GM21423 (cell line): ENCODE results near the gene ZNF202.
"Not testable (repeated sequence)": the region's sequence is repeated elsewhere in the genome, so short reads cannot be mapped to it uniquely, and the experiment has no call there.

Source experiments
- ATAC-seq: cut with Tn5 transposase; IDR thresholded peaks from one replicate; pipeline ENCODE4 v1.9.1; 2021; ENCODE audit warnings: mild to moderate bottlenecking, moderate library complexity; ENCODE audit not compliant: unreplicated experiment

The ZNF202 gene

GRCh38 chr11:123742031-123742723, 717 bp upstream of the ZNF202 start:
- ATAC-seq = no peak

- no peak for ATAC-seq
Observed at GRCh38 chr11:123740787-123741158, 687 bp downstream of the ZNF202 start.

DNA sequence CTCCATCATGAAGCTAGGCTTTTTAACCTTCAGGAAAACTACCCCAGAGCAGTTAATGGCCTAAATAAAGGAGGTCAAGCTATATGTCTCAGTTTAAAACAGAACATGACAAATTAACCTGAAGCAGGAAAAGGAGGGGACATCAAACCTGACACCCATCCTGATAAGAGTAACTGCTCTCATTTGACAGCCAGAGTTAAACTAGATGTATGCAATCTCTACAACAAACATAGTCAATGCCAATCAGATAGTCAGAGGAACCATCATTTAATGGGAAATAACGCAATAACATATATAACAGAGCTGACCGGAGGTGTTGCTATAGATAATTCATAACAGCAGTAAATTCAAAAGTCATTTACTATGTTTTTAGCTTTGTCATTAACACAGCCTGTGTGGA, 3.1 kb downstream of the ZNF202 start:
- no peak for ATAC-seq

- no peak for ATAC-seq
Observed at GRCh38 chr11:123736769-123737168, 4.7 kb downstream of the ZNF202 start.

- no peak for ATAC-seq
Observed at GRCh38 chr11:123729602-123730001, 11.9 kb downstream of the ZNF202 start.

DNA sequence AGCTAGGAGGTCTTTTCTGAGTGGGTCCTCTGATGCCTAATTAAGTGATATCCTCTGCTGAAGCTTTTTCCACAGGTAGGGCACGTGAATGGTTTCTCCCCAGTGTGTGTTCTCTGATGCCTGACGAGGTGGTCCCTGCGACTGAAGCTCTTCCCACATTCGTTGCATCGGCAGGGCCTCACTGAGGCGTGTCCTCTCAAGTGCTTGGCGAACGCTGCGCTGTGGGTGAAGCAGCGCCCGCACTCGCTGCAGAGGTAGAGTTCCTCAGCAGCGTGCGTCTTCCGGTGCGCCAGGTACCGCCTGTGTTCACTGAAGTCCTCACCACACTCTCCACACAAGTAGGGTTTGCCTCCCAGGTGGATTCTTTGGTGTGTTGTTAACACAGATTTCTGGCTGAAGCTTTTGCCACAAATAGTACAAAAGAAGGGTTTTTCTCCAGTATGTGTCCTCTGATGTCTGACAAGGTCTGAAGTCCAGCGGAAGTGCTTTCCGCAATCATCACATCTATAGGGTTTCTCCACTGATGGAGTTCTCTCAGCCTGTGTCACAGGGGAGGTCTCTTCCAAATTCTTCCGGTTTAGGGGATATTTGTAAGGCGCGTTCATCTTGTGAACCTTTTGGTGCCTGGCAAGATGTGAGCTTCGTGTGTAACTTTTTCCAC, 15.3 kb downstream of the ZNF202 start:
- no peak for ATAC-seq

- no peak for ATAC-seq
Observed at GRCh38 chr11:123719452-123719851, 22.0 kb downstream of the ZNF202 start.

DNA sequence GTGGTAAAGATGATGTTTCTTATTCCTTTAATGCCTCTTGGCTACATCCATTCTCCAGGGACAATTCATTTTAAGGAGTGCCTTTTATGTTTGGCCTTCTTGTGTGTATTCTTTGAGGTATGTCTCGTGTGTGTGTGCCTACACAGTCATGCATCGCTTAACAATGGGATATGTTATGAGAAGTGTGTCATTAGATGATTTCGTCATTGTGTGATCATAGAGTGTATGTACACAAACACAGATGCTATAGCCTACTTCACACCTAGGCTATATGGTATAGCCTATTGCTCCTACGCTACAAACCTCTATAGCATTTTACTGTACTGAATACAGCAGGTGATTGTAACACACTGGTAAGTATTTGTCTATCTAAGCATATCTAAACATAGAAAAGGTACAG, 23.0 kb downstream of the ZNF202 start:
- ATAC-seq = no peak

DNA sequence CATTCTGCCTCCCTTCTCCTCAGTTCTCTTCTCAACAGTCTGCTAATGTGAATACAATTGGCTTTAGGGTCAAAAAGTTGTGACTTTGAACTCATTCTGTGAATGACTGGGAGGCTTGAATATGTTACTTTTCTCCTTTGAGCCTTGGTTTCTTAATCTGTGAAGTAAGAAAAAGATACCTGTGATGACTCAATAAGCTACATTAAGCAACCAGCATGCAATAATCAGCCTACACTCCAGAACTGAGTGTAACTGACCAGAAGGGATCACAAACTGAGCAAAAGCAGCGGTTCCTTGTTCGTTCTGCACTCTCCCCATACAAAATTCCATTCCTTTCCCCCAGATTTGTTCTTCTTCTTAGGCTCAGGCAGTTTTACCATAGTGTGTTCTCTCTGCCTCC, 23.4 kb downstream of the ZNF202 start:
- no peak for ATAC-seq

GRCh38 chr11:123712627-123713026, 28.8 kb downstream of the ZNF202 start:
- ATAC-seq = not testable (repeated sequence)

DNA sequence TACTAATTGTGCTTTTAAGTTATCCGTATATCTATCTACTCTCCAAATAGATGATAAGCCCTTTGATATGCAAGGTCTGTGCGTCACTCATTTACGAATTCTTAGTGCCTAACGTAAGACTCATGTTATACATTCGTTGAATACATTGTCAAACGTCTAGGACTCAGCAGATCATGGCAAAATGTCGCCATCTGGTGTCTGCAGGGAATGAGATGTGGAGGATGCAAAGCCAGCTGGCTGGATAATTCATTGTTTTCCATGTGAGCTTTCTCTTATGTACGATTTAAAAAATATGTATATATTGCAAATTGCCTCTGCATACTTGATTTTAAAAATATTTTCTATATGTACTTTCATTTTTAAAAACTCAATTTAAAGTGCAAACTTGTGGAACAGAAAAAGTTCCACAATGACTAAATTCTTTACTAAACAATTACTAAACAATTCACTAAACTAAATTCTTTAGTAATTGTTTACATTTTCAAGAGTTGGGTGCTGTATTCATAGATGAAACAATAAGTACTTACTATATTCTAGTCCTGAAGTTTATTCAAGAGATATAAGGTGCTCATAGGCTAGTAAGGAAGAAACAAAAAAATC, 33.8 kb downstream of the ZNF202 start:
- peak; percentile 65 for ATAC-seq

DNA sequence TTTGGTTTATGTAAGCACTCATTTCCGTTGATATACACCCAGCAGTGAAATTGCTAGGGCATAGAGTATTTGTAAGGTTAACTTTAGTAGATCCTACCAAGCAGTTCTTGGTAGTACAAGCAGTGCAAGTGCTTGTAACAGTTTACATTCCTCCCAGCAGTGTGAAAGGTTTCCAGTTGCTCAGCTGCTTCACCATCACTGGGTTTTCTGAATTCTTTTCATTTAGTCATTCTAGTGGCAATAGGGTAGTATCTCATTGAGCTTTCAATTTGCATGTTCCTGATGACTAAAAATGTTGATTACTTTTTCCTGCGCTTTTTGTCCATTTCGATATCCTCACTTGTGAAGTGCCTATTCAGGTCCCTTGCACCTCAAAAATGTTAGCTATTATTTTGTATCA, 34.3 kb downstream of the ZNF202 start:
- no peak for ATAC-seq

GRCh38 chr11:123704341-123704740, 37.1 kb downstream of the ZNF202 start:
- ATAC-seq = no peak

- ATAC-seq = no peak
Observed at GRCh38 chr11:123702696-123703095, 38.8 kb downstream of the ZNF202 start.

GRCh38 chr11:123702139-123702538, 39.3 kb downstream of the ZNF202 start:
- peak; percentile 59 for ATAC-seq

DNA sequence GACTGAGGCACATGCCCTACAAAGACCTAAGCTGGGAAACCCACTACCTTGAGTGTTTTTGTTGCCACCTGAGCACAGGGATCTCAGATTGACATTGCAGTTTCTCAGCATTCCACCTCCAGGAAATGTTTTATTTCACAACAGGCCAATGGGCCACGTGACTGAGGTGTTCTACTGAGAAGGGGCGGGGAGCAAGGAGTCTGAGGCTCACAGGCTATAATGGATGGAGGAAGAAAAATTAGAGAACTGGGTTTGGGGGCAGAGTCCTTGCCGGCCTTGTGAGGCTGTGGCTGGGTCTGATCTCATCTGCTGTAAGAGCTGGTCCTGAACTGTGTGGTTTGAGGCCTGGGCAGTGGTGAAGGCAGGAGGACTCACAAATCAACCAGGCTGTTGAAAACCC, 40.7 kb downstream of the ZNF202 start:
- ATAC-seq = no peak

- no peak for ATAC-seq
Observed at GRCh38 chr11:123698546-123699127, 42.8 kb downstream of the ZNF202 start.

DNA sequence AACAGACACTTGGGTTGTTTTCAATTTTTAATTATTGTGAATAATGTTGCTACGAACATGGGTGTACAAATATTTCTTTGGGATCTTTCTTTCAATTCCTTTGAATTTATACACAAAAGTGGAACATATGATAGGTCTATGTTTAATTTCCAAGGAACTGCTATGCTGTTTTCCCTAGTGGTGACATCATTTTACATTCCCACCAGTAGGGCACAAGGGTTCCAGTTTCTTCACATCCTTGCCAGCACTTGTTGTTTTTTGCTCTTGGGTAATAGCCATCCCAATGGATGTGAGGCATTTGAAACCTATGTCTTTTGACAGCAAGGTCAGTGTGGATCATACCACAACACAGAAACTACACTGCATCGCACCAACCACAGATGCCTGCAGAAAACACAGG, 45.3 kb downstream of the ZNF202 start:
- ATAC-seq = no peak

DNA sequence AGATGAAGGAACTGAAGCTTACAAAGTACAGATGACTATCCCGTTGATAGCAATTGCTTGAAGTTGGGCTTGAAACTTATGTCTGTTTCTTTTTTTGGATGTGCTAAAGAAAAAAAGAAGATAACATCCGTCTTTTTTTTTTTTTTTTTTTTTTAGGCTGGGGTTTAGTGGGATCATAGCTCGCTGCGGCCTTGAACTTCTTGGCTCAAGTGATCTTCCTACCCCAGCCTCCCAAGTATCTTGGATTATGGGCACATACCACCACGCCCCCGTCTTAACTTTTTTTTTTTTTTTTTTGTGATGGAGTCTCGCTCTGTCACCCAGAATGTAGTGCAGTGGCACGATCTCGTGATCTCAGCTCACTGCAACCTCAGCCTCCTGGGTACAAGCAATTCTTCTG, 46.2 kb downstream of the ZNF202 start:
- no peak for ATAC-seq

DNA sequence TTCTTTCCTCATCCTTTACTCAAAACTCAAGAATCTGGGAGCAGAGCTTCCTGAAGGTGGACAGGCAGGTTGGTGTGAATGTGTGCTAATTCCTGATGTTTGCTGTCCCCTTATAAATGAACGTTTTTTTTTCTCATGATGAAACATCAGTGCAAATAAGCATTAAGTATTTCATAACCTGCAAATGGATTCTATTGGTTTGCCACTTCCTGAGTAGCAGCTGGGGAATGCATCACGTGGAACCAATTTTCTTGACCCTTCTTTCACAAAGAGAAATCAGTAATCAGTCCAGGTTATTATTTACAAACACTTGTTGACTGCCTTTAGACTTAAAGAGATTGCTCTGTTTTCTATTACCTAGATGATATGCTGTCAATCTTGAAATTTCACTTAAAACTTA, 46.9 kb downstream of the ZNF202 start:
- ATAC-seq = no peak

DNA sequence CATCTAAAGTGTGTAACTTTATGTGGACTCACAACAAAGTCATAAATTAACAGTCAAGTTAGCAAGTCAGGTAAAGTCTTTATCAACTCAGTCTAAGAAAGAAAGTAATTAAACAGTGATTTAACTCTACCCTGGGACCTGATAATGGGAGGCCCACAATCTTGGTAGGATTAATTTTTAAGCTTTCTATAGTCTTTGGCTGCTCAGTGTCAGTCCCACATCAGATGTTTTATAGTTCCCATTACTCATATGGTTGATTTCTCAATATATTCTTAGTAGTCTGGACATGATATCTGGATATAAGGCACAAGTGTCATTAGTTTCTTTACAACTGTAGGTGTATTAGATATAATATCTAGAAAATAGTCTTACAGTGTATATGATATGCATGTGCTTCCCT, 48.5 kb downstream of the ZNF202 start:
- ATAC-seq = no peak

GRCh38 chr11:123690485-123690884, 51.0 kb downstream of the ZNF202 start:
- no peak for ATAC-seq
